ENCODE measurements around the gene TMTC3. TPM values are rescaled to one million over a fixed set of nuclear protein-coding genes. Genes with fewer than 3 reads are reported as not detected.

TMTC3 gene
- total and polyA plus RNA-seq, 12 donors = 2.9 to 33.7 (median 13.7) TPM

- Histone ChIP-seq H3K4me3 (no peak overlapping the region), H3K27me3 (no peaks in the 10 kb centered on the region), H3K9me3 (replicated peaks in 1 of 3) (no peaks in the 10 kb centered on the region), H3K27ac (no peak overlapping the region), H3K36me3 (replicated peaks in 1 of 2) (no peaks in the 10 kb centered on the region), H3K4me1 (replicated peaks in 1 of 2) (no peaks in the 10 kb centered on the region)
- 90 to 92% (median 91%) methylated on average over 11 to 12 of the region's 12 CpGs for WGBS, 4 donors
- DNase-seq = no peak
- intact Hi-C loops (cut with DNase I) = no loop called here
- TF ChIP-seq, protein P1, sequence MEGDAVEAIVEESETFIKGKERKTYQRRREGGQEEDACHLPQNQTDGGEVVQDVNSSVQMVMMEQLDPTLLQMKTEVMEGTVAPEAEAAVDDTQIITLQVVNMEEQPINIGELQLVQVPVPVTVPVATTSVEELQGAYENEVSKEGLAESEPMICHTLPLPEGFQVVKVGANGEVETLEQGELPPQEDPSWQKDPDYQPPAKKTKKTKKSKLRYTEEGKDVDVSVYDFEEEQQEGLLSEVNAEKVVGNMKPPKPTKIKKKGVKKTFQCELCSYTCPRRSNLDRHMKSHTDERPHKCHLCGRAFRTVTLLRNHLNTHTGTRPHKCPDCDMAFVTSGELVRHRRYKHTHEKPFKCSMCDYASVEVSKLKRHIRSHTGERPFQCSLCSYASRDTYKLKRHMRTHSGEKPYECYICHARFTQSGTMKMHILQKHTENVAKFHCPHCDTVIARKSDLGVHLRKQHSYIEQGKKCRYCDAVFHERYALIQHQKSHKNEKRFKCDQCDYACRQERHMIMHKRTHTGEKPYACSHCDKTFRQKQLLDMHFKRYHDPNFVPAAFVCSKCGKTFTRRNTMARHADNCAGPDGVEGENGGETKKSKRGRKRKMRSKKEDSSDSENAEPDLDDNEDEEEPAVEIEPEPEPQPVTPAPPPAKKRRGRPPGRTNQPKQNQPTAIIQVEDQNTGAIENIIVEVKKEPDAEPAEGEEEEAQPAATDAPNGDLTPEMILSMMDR (IDR thresholded peaks at IDR 0.05) = no peak
- TF ChIP-seq POLR2A (IDR thresholded peaks at IDR 0.05) = no peak
These were observed 85.8 kb downstream of the TMTC3 start for GRCh38 chr12:88227871-88228270.

DNA sequence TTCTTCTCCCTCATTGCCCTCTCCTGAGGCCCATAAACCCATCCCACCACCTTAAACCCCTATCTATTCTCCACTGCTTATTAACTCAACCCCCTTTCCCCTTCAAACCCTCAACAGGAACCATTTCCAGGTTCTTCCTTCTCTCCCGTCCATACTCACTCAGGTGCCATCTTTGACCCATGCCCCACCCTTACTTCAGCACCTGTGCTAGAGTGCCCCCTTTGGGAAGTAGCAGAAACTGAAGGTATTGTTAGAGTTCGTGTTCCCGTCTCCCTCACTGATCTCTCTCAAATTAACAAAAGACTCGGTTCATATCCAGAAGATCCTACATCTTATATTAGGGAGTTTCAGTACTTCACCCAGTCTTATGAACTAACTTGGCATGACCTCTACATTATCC lies 86.6 kb downstream of the TMTC3 start:
- no peaks in the 10 kb centered on the region for H3K9me3 ChIP-seq (replicated peaks in 1 of 3)
- no peak overlapping the region for H3K4me3 ChIP-seq
- TF ChIP-seq POLR2A (IDR thresholded peaks at IDR 0.05) = no peak
- TF ChIP-seq, protein P1 (IDR thresholded peaks at IDR 0.05) = no peak
- no peaks in the 10 kb centered on the region for H3K36me3 ChIP-seq (replicated peaks in 1 of 2)
- intact Hi-C loops (cut with DNase I) = no loop called here
- 89 to 94% (median 91%) methylated on average over 4 of the region's 4 CpGs for WGBS, 4 donors
- H3K27me3 ChIP-seq = no peaks in the 10 kb centered on the region
- no peaks in the 10 kb centered on the region for H3K4me1 ChIP-seq (replicated peaks in 1 of 2)
- no peak for DNase-seq
- H3K27ac ChIP-seq = no peak overlapping the region

DNA sequence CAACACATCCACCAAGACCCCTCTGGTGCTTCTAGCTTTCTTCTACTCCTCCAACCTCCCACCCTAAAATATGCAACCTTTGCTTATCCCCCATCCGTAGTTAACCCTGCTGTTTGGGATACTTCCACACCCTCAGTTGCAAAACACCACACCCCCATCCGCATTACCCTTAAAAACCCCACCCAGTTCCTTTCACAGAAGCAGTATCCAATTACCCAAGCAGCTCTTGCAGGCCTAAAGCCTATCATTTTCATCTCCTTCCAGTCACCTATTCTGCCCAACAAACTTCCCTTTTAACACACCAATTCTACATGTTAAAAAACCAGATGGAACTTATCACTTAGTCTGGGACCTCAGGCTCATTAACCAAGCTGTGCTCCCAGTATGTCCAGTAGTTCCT lies 88.2 kb downstream of the TMTC3 start:
- Histone ChIP-seq H3K27me3 (no peaks in the 10 kb centered on the region), H3K36me3 (replicated peaks in 1 of 2) (no peaks in the 10 kb centered on the region), H3K4me3 (no peak overlapping the region), H3K27ac (no peak overlapping the region), H3K4me1 (replicated peaks in 1 of 2) (no peaks in the 10 kb centered on the region), H3K9me3 (replicated peaks in 1 of 3) (no peaks in the 10 kb centered on the region)
- TF ChIP-seq, protein P1 (IDR thresholded peaks at IDR 0.05) = no peak
- no peak for TF ChIP-seq POLR2A (IDR thresholded peaks at IDR 0.05)
- WGBS, 4 donors = 81 to 89% (median 85%) methylated on average over 2 of the region's 2 CpGs
- intact Hi-C loops (cut with DNase I) = no loop called here
- no peak for DNase-seq

DNA sequence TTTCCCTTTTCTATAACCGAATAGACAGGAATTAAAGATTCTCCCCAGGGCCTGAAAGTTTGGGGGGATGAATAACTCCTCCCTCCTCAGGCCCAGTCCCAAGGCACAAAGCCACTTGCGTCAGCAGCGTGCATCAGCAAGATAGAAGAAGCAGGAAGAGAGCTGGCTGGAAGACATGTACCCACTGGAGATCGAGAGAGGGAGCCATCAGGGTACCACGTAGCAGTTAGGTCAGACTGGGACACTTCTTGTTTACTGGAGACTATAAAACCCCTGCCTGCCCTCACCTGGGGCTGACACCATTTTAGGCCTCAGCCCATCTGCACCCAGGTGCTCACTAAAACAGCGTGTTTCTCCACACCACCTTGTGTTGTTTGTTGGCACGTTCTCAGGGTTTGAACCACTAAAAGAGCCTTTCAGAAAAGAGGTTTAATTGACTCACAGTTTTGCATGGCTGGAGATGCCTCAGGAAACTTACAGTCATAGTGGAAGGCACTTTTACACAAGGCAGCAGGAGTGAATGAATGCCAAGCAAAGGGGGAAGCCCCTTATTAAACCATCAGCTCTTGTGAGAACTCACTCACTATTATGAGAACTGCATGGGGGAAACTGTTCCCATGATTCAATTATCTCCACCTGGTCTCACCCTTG lies 93.2 kb downstream of the TMTC3 start:
- TF ChIP-seq, protein P1 (IDR thresholded peaks at IDR 0.05) = no peak
- no peak for TF ChIP-seq POLR2A (IDR thresholded peaks at IDR 0.05)
- Histone ChIP-seq H3K4me1 (replicated peaks in 1 of 2) (no peaks in the 10 kb centered on the region), H3K9me3 (replicated peaks in 1 of 3) (no peaks in the 10 kb centered on the region), H3K27ac (no peak overlapping the region), H3K27me3 (no peaks in the 10 kb centered on the region), H3K4me3 (no peak overlapping the region), H3K36me3 (replicated peaks in 1 of 2) (no peaks in the 10 kb centered on the region)
- no peak for DNase-seq
- intact Hi-C loops (cut with DNase I) = no loop called here
- WGBS, 4 donors = 84 to 89% (median 87%) methylated on average over 7 of the region's 7 CpGs
